ENCODE measurements around the gene MED23. TPM values are rescaled to one million over a fixed set of nuclear protein-coding genes. Genes with fewer than 3 reads are reported as not detected.

The MED23 gene
- total and polyA plus RNA-seq, 2 experiments from 2014 or later: 8.6 to 23.6 TPM

GRCh38 chr6:131627724-131628682 lies at the start of gene MED23 (continued):
- TF ChIP-seq ZNF462 (CRISPR knock-in tag; IDR thresholded peaks at IDR 0.05) (no peak; the same call in 1 of the 2 replicates), REST (IDR thresholded peaks at IDR 0.05; ENCODE audit: unreplicated experiment) (no peak)

- Histone ChIP-seq H3F3A (replicated peaks; ENCODE audit: low read depth) (no peaks in the 10 kb centered on the region), H3K4me1 (ENCODE audit: insufficient read depth) (no peaks in the 10 kb centered on the region), H2AFZ (no peak overlapping the region), H3K4me3 (no peak overlapping the region), H3K36me3 (ENCODE audit: insufficient read depth) (no peaks in the 10 kb centered on the region; the same call in 1 of the 2 replicates), H3K27me3 (ENCODE audit: insufficient read depth) (no peaks in the 10 kb centered on the region), H4K20me1 (replicated peaks; ENCODE audit: insufficient read depth) (no peaks in the 10 kb centered on the region), H3K79me2 (replicated peaks; ENCODE audit: insufficient read depth) (no peaks in the 10 kb centered on the region), H3K27ac (ENCODE audit: low read depth) (no peak overlapping the region), H3K4me2 (no peak overlapping the region), H3K9me2 (ENCODE audit: insufficient read depth) (no peaks in the 10 kb centered on the region; the same call in 1 of the 2 replicates)
- Mint-ChIP-seq H3K4me3 (no peak overlapping the region), H3K4me1 (peaks cover under 1% of the 10 kb centered on the region), H3K27me3 (ENCODE audit: insufficient read depth, low read depth, poor library complexity) (no peaks in the 10 kb centered on the region), H3K27ac (no peak overlapping the region), H3K9me3 (no peaks in the 10 kb centered on the region; the same call in 2 of the 3 replicates), H3K36me3 (ENCODE audit: low read depth) (no peaks in the 10 kb centered on the region)
- ATAC-seq (no peak), DNase-seq (ENCODE audit: low spot score) (no peak)
- TF ChIP-seq ZNF331 (CRISPR knock-in tag; IDR thresholded peaks at IDR 0.05; ENCODE audit: low read depth) (no peak), POLR2AphosphoS5 (IDR thresholded peaks at IDR 0.05; ENCODE audit: low read depth) (no peak), ZNF114 (CRISPR knock-in tag; IDR thresholded peaks at IDR 0.05) (no peak), NANOG (IDR thresholded peaks at IDR 0.05; ENCODE audit: borderline replicate concordance) (no peak), STAT1 (IDR thresholded peaks at IDR 0.05; ENCODE audit: unreplicated experiment) (no peak), ETS1 (IDR thresholded peaks at IDR 0.05) (no peak), EZH2 (IDR thresholded peaks at IDR 0.05; ENCODE audit: low read depth, unreplicated experiment) (no peak)
Measured at GRCh38 chr6:131673184-131673583, 45.1 kb upstream of the MED23 start.
